ENCODE measurements around the gene PPM1H. TPM values are rescaled to one million over a fixed set of nuclear protein-coding genes. Genes with fewer than 3 reads are reported as not detected.

The PPM1H gene
- total RNA-seq, 3 donors from 2014 or later (not counting 1 experiment from before 2014, with no cell fraction given) = 0.18 to 2.1 (median 0.40) TPM

- Histone ChIP-seq H3K9me3 (ENCODE audit: control insufficient read depth, insufficient read depth, low read length) (no peaks in the 10 kb centered on the region), H3K27me3 (ENCODE audit: control insufficient read depth, insufficient read depth, low read length) (no peaks in the 10 kb centered on the region), H3K4me3 (ENCODE audit: low read length) (no peak overlapping the region), H3K36me3 (ENCODE audit: control insufficient read depth, insufficient read depth, low read length) (no peaks in the 10 kb centered on the region), H3K4me1 (ENCODE audit: control insufficient read depth, insufficient read depth, low read length) (no peaks in the 10 kb centered on the region), H3K27ac (ENCODE audit: low read length) (no peak overlapping the region)
- H3K36me3 Mint-ChIP-seq = no peaks in the 10 kb centered on the region
- no peak for TF ChIP-seq CTCF (IDR thresholded peaks at IDR 0.05)
- no peak for DNase-seq
- peaks cover 4 to 8% of the 10 kb centered on the region in 2 donors for H3K27me3 Mint-ChIP-seq (ENCODE audit: low read depth in 2 of 2)
- H3K4me3 Mint-ChIP-seq = no peak overlapping the region
- H3K9me3 Mint-ChIP-seq = no peaks in the 10 kb centered on the region
- 84% methylated on average over 4 of the region's 7 CpGs for WGBS (ENCODE audit: insufficient coverage)
- ATAC-seq = no peak
- H3K4me1 Mint-ChIP-seq = no peaks in the 10 kb centered on the region
- intact Hi-C loops (cut with micrococcal nuclease) = no loop called here
- H3K27ac Mint-ChIP-seq = no peak overlapping the region
Measured at GRCh38 chr12:62914443-62915203, 20.3 kb downstream of the PPM1H start.

GRCh38 chr12:62913380-62913779 is 21.6 kb downstream of the PPM1H start:
- H3K4me1 Mint-ChIP-seq = no peaks in the 10 kb centered on the region
- H3K27me3 Mint-ChIP-seq (ENCODE audit: low read depth in 2 of 2) = peaks cover 7 to 8% of the 10 kb centered on the region in 2 donors
- intact Hi-C loops (cut with micrococcal nuclease) = no loop called here

GRCh38 chr12:62912644-62913043 is 22.3 kb downstream of the PPM1H start:
- ATAC-seq (no peak), DNase-seq (no peak)
- intact Hi-C loops (cut with micrococcal nuclease) = no loop called here
- Mint-ChIP-seq H3K27me3 (ENCODE audit: low read depth in 2 of 2) (peaks cover 7 to 8% of the 10 kb centered on the region in 2 donors), H3K27ac (no peak overlapping the region), H3K4me3 (no peak overlapping the region), H3K9me3 (no peaks in the 10 kb centered on the region), H3K36me3 (no peaks in the 10 kb centered on the region), H3K4me1 (no peaks in the 10 kb centered on the region)
- no peak overlapping the region for H3K4me3 ChIP-seq (ENCODE audit: low read length)
- no peaks in the 10 kb centered on the region for H3K9me3 ChIP-seq (ENCODE audit: control insufficient read depth, insufficient read depth, low read length)
- WGBS (ENCODE audit: insufficient coverage) = 58% methylated on average over 4 of the region's 4 CpGs
- no peaks in the 10 kb centered on the region for H3K27me3 ChIP-seq (ENCODE audit: control insufficient read depth, insufficient read depth, low read length)
- no peak overlapping the region for H3K27ac ChIP-seq (ENCODE audit: low read length)
- H3K4me1 ChIP-seq (ENCODE audit: control insufficient read depth, insufficient read depth, low read length) = no peaks in the 10 kb centered on the region
- no peak for TF ChIP-seq CTCF (IDR thresholded peaks at IDR 0.05)
- no peaks in the 10 kb centered on the region for H3K36me3 ChIP-seq (ENCODE audit: control insufficient read depth, insufficient read depth, low read length)

More at GRCh38 chr12:62913380-62913779, 21.6 kb downstream of the PPM1H start:
- ATAC-seq (no peak), DNase-seq (no peak)
- Mint-ChIP-seq H3K36me3 (no peaks in the 10 kb centered on the region), H3K27ac (no peak overlapping the region), H3K9me3 (no peaks in the 10 kb centered on the region), H3K4me3 (no peak overlapping the region)
- no peaks in the 10 kb centered on the region for H3K4me1 ChIP-seq (ENCODE audit: control insufficient read depth, insufficient read depth, low read length)
- H3K36me3 ChIP-seq (ENCODE audit: control insufficient read depth, insufficient read depth, low read length) = no peaks in the 10 kb centered on the region
- no peak overlapping the region for H3K4me3 ChIP-seq (ENCODE audit: low read length)
- H3K27me3 ChIP-seq (ENCODE audit: control insufficient read depth, insufficient read depth, low read length) = no peaks in the 10 kb centered on the region
- no peak overlapping the region for H3K27ac ChIP-seq (ENCODE audit: low read length)
- H3K9me3 ChIP-seq (ENCODE audit: control insufficient read depth, insufficient read depth, low read length) = no peaks in the 10 kb centered on the region
- WGBS (ENCODE audit: insufficient coverage) = 89% methylated on average over 6 of the region's 6 CpGs
- no peak for TF ChIP-seq CTCF (IDR thresholded peaks at IDR 0.05)

- Mint-ChIP-seq H3K9me3 (no peaks in the 10 kb centered on the region), H3K4me3 (no peak overlapping the region), H3K4me1 (no peaks in the 10 kb centered on the region), H3K27me3 (ENCODE audit: low read depth in 2 of 2) (peaks cover 7 to 17% of the 10 kb centered on the region in 2 donors), H3K27ac (no peak overlapping the region), H3K36me3 (no peaks in the 10 kb centered on the region)
- intact Hi-C loops (cut with micrococcal nuclease) = no loop called here
- ATAC-seq (no peak), DNase-seq (no peak)
- TF ChIP-seq CTCF (IDR thresholded peaks at IDR 0.05) = no peak
- H3K9me3 ChIP-seq (ENCODE audit: control insufficient read depth, insufficient read depth, low read length) = no peaks in the 10 kb centered on the region
- WGBS (ENCODE audit: insufficient coverage) = 82% methylated on average over 2 of the region's 4 CpGs
- no peak overlapping the region for H3K4me3 ChIP-seq (ENCODE audit: low read length)
- H3K27ac ChIP-seq (ENCODE audit: low read length) = no peak overlapping the region
- no peaks in the 10 kb centered on the region for H3K27me3 ChIP-seq (ENCODE audit: control insufficient read depth, insufficient read depth, low read length)
- H3K4me1 ChIP-seq (ENCODE audit: control insufficient read depth, insufficient read depth, low read length) = no peaks in the 10 kb centered on the region
- H3K36me3 ChIP-seq (ENCODE audit: control insufficient read depth, insufficient read depth, low read length) = no peaks in the 10 kb centered on the region
Measured at GRCh38 chr12:62911286-62911685, 23.7 kb downstream of the PPM1H start.
